ENCODE data around the gene RFTN1. TPM values are rescaled to one million over a fixed set of nuclear protein-coding genes. Genes with fewer than 3 reads are reported as not detected.

Gene RFTN1
- total RNA-seq, 3 donors from 2014 or later (not counting 1 experiment from before 2014, with no cell fraction given) = 112 to 135 (median 115) TPM

DNA sequence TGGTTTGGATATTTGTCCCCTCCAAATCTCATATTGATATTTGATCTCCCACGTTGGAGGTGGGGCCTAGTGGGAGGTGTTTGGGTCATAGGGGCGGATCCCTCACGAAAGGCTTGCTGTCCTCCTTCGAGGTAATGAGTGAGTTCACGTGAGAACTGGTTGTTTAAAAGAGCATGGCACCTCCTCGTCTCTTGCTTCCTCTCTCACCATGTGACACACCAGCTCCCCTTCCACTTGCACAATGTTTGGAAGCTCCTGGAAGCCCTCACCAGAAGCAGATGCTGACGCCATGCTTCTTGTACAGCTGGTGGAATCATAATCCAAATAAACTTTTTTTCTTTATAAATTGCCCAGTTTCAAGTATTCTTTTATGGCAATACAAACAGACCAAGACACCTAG, 38.6 kb downstream of the RFTN1 start:
- Histone ChIP-seq H3K27me3 (ENCODE audit: control insufficient read depth, insufficient read depth, low read length) (no peaks in the 10 kb centered on the region), H3K9me3 (ENCODE audit: control insufficient read depth, insufficient read depth, low read length) (peaks cover 4% of the 10 kb centered on the region), H3K4me3 (ENCODE audit: low read length) (no peak overlapping the region), H3K36me3 (ENCODE audit: control insufficient read depth, insufficient read depth, low read length) (peaks cover 15% of the 10 kb centered on the region), H3K4me1 (ENCODE audit: control insufficient read depth, insufficient read depth, low read length) (peaks cover 25% of the 10 kb centered on the region), H3K27ac (ENCODE audit: low read length) (no peak overlapping the region)
- Mint-ChIP-seq H3K4me3 (no peak overlapping the region), H3K27ac (peak overlapping the region in 1 of 2 donors; percentile 53), H3K27me3 (ENCODE audit: low read depth in 2 of 2) (no peaks in the 10 kb centered on the region), H3K9me3 (peaks cover 0 to 4% of the 10 kb centered on the region in 2 donors), H3K4me1 (peaks cover 63 to 70% of the 10 kb centered on the region in 2 donors), H3K36me3 (peaks cover 15% of the 10 kb centered on the region)
- no peak for DNase-seq
- ATAC-seq = no peak
- TF ChIP-seq, protein P1, sequence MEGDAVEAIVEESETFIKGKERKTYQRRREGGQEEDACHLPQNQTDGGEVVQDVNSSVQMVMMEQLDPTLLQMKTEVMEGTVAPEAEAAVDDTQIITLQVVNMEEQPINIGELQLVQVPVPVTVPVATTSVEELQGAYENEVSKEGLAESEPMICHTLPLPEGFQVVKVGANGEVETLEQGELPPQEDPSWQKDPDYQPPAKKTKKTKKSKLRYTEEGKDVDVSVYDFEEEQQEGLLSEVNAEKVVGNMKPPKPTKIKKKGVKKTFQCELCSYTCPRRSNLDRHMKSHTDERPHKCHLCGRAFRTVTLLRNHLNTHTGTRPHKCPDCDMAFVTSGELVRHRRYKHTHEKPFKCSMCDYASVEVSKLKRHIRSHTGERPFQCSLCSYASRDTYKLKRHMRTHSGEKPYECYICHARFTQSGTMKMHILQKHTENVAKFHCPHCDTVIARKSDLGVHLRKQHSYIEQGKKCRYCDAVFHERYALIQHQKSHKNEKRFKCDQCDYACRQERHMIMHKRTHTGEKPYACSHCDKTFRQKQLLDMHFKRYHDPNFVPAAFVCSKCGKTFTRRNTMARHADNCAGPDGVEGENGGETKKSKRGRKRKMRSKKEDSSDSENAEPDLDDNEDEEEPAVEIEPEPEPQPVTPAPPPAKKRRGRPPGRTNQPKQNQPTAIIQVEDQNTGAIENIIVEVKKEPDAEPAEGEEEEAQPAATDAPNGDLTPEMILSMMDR (IDR thresholded peaks at IDR 0.05) = no peak
- 91% methylated on average over 6 of the region's 7 CpGs for WGBS (ENCODE audit: insufficient coverage)
- intact Hi-C loops (cut with micrococcal nuclease) = loop anchor here (5.0 kb wide), 1 partner anchor 37 kb away; the partner anchor contains the start of gene RFTN1

DNA sequence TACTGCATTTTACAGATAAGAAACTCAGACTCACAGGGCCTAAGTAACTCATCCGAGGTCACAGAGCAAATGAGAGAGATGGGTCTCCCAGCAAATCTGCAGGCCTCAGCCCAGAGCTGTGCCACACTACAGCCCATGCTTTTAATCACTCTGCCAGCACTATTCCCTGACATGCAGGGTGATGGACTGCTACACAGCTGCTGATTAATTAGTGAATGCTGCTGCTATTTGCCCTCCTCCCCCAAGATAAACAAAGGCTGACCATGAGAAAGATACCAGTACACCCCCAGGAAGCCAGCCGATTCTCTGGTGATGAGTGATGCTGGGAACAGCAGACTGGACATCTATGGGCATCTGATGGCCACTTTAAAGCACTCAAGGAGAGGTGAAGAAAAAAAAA, 39.3 kb downstream of the RFTN1 start:
- no peak overlapping the region for H3K27ac ChIP-seq (ENCODE audit: low read length)
- H3K36me3 ChIP-seq (ENCODE audit: control insufficient read depth, insufficient read depth, low read length) = peaks cover 20% of the 10 kb centered on the region
- no peaks in the 10 kb centered on the region for H3K27me3 ChIP-seq (ENCODE audit: control insufficient read depth, insufficient read depth, low read length)
- intact Hi-C loops (cut with micrococcal nuclease) = no loop called here
- H3K4me1 ChIP-seq (ENCODE audit: control insufficient read depth, insufficient read depth, low read length) = peaks cover 25% of the 10 kb centered on the region
- 95% methylated on average over 2 of the region's 2 CpGs for WGBS (ENCODE audit: insufficient coverage)
- H3K4me3 Mint-ChIP-seq = no peak overlapping the region
- peaks cover 17% of the 10 kb centered on the region for H3K36me3 Mint-ChIP-seq
- peak overlapping the region in 1 of 2 donors; percentile 18 for H3K27ac Mint-ChIP-seq
- H3K9me3 Mint-ChIP-seq = peaks cover 0 to 4% of the 10 kb centered on the region in 2 donors
- no peak for ATAC-seq
- TF ChIP-seq, protein P1 (IDR thresholded peaks at IDR 0.05) = no peak
- no peaks in the 10 kb centered on the region for H3K27me3 Mint-ChIP-seq (ENCODE audit: low read depth in 2 of 2)
- peaks cover 4% of the 10 kb centered on the region for H3K9me3 ChIP-seq (ENCODE audit: control insufficient read depth, insufficient read depth, low read length)
- H3K4me1 Mint-ChIP-seq = peaks cover 65 to 74% of the 10 kb centered on the region in 2 donors
- H3K4me3 ChIP-seq (ENCODE audit: low read length) = no peak overlapping the region
- no peak for DNase-seq

DNA sequence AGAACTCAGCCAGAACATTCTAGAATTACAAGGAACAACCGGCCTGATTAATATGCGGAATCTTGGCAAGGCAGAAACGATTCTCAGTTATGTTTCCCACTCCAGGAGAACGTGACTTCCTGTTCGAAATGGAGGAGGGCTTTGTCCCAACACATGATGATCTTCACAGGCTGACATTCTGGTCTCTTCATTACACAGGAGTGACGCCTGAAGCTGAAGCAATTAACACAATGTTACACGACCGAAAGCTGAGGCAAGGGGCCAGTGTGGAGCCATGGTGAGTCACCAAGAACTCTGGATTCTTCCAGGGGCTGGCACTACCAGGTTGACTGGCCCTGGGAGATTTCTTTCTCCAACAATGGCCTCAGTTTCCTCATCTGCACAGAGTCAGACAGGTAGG, 40.9 kb downstream of the RFTN1 start:
- no peak overlapping the region for H3K4me3 Mint-ChIP-seq

More for the DNA sequence above, 40.9 kb downstream of the RFTN1 start:
- intact Hi-C loops (cut with micrococcal nuclease) = no loop called here
- 95% methylated on average over 8 of the region's 8 CpGs for WGBS (ENCODE audit: insufficient coverage)
- H3K4me1 Mint-ChIP-seq = peaks cover 80% of the 10 kb centered on the region in 2 donors
- Histone ChIP-seq H3K27me3 (ENCODE audit: control insufficient read depth, insufficient read depth, low read length) (no peaks in the 10 kb centered on the region), H3K27ac (ENCODE audit: low read length) (no peak overlapping the region), H3K4me1 (ENCODE audit: control insufficient read depth, insufficient read depth, low read length) (peaks cover 36% of the 10 kb centered on the region), H3K36me3 (ENCODE audit: control insufficient read depth, insufficient read depth, low read length) (peaks cover 20% of the 10 kb centered on the region), H3K9me3 (ENCODE audit: control insufficient read depth, insufficient read depth, low read length) (peaks cover 4% of the 10 kb centered on the region), H3K4me3 (ENCODE audit: low read length) (no peak overlapping the region)
- peak overlapping the region; percentile 27 to 31 for H3K27ac Mint-ChIP-seq
- ATAC-seq (no peak), DNase-seq (no peak)
- H3K27me3 Mint-ChIP-seq (ENCODE audit: low read depth in 2 of 2) = no peaks in the 10 kb centered on the region
- TF ChIP-seq, protein P1 (IDR thresholded peaks at IDR 0.05) = no peak
- peaks cover 17% of the 10 kb centered on the region for H3K36me3 Mint-ChIP-seq
- H3K9me3 Mint-ChIP-seq = peaks cover 0 to 4% of the 10 kb centered on the region in 2 donors
